ENCODE data around the gene CRTAC1. TPM values are rescaled to one million over a fixed set of nuclear protein-coding genes. Genes with fewer than 3 reads are reported as not detected.

The CRTAC1 gene
- total and polyA plus RNA-seq, 10 of the 15 experiments (the other 5 are each of a cell fraction or from before 2014, with no cell fraction given) = 0.10 TPM; not detected in 9

GRCh38 chr10:97894092-97894491, 136.3 kb downstream of the CRTAC1 start (continued):
- TF ChIP-seq CUX1 (IDR thresholded peaks at IDR 0.05; ENCODE audit: insufficient replicate concordance, low read depth, low read length) (no peak), LARP7 (IDR thresholded peaks at IDR 0.05) (no peak), IRF3 (IDR thresholded peaks at IDR 0.05) (no peak), RELB (IDR thresholded peaks at IDR 0.05; ENCODE audit: low read depth) (no peak)

Measured in GM12878 (cell line).